HepG2 (cell line): Measurements from ENCODE around the gene MED23. TPM values are rescaled to one million over a fixed set of nuclear protein-coding genes. Genes with fewer than 3 reads are reported as not detected.
A peak's percentile ranks its signal among the peaks of the same experiment; 100 is the strongest.

Experiments used
- BCLAF1 ChIP-seq: fragments of 450-650 bp; IDR thresholded peaks from 2 replicates; pipeline ENCODE4 v1.6.1; 2017; ENCODE audit warnings: mild to moderate bottlenecking
- CENPX ChIP-seq: sonication (generic); formaldehyde crosslinking; IDR thresholded peaks from 2 replicates; pipeline ENCODE4 v1.9.0; 2021; ENCODE audit warnings: mild to moderate bottlenecking, missing genetic modification reagents, moderate library complexity
- CHD2 ChIP-seq: IDR thresholded peaks from 2 replicates; pipeline ENCODE4 v1.6.1; 2011; ENCODE audit warnings: low read depth, low read length, improper control_type of control experiment
- ELF3 ChIP-seq: IDR thresholded peaks from 2 replicates; pipeline ENCODE4 v1.6.1; 2016; ENCODE audit warnings: missing genetic modification reagents, missing compliant biosample characterization
- ERF ChIP-seq: IDR thresholded peaks from 2 replicates; pipeline ENCODE4 v1.6.1; 2018; ENCODE audit warnings: missing biosample characterization, missing genetic modification reagents
- FOXP1 ChIP-seq, 2 experiments: fragments of 450-650 bp in 1 of 2; IDR thresholded peaks; 2 replicates each; pipeline ENCODE4 v1.6.1; 2017 to 2018; ENCODE audit warnings: antibody characterized with exemption in 1 of 2
- MZF1 ChIP-seq: sonication (generic); formaldehyde crosslinking; IDR thresholded peaks from 2 replicates; pipeline ENCODE4 v1.8.1; 2023; ENCODE audit warnings: mild to moderate bottlenecking, missing genetic modification reagents, borderline replicate concordance
- NBN ChIP-seq: fragments of 450-650 bp; conservative IDR thresholded peaks from 2 replicates; pipeline ENCODE4 v1.6.1; 2017
- PBX2 ChIP-seq: IDR thresholded peaks from 2 replicates; pipeline ENCODE4 v1.6.1; 2016; ENCODE audit warnings: control low read depth
- POLR2AphosphoS2 ChIP-seq: IDR thresholded peaks from 2 replicates; pipeline ENCODE4 v1.6.1; 2011; ENCODE audit warnings: low read depth, low read length, improper control_type of control experiment
- SMAD3 ChIP-seq: sonication (generic); formaldehyde crosslinking; IDR thresholded peaks from 2 replicates; pipeline ENCODE4 v1.4.0; 2020; ENCODE audit warnings: missing genetic modification reagents
- TIGD3 ChIP-seq: sonication (generic); formaldehyde crosslinking; IDR thresholded peaks from 2 replicates; pipeline ENCODE4 v1.5.1; 2020; ENCODE audit warnings: mild to moderate bottlenecking, missing genetic modification reagents, borderline replicate concordance
- U2AF1 ChIP-seq: fragments of 200-400 bp; formaldehyde crosslinking; optimal IDR thresholded peaks from 2 replicates; pipeline ENCODE3; 2017; ENCODE audit warnings: mild to moderate bottlenecking, low read depth, low read length
- YY1 ChIP-seq: IDR thresholded peaks from 2 replicates; pipeline ENCODE4 v1.6.1; 2011; ENCODE audit warnings: low read length, low read depth, moderate library complexity, mild to moderate bottlenecking; ENCODE audit not compliant: insufficient read depth, insufficient replicate concordance
- ZKSCAN1 ChIP-seq: fragments of 150-350 bp; IDR thresholded peaks from 2 replicates; pipeline ENCODE4 v1.6.1; 2014; ENCODE audit warnings: low read length
- ZMYM4 ChIP-seq: sonication (generic); formaldehyde crosslinking; IDR thresholded peaks from 2 replicates; pipeline ENCODE4 v1.8.1; 2023; ENCODE audit warnings: mild to moderate bottlenecking, missing genetic modification reagents
- ZNF138 ChIP-seq: sonication (generic); formaldehyde crosslinking; IDR thresholded peaks from 2 replicates; pipeline ENCODE4 v1.5.0; 2020; ENCODE audit warnings: mild to moderate bottlenecking, low read depth, missing genetic modification reagents
- ZNF180 ChIP-seq: sonication (generic); formaldehyde crosslinking; IDR thresholded peaks from 2 replicates; pipeline ENCODE4 v1.4.0; 2020; ENCODE audit warnings: low read depth, missing genetic modification reagents, borderline replicate concordance
- ZNF224 ChIP-seq: sonication (generic); formaldehyde crosslinking; IDR thresholded peaks from 2 replicates; pipeline ENCODE4 v1.5.0; 2020; ENCODE audit warnings: mild to moderate bottlenecking, missing genetic modification reagents
- ZNF24 ChIP-seq: fragments of 450-650 bp; IDR thresholded peaks from 2 replicates; pipeline ENCODE4 v1.6.1; 2017; ENCODE audit warnings: antibody characterized with exemption, mild to moderate bottlenecking
- ZNF326 ChIP-seq: sonication (generic); formaldehyde crosslinking; IDR thresholded peaks from 2 replicates; pipeline ENCODE4 v1.4.0; 2020; ENCODE audit warnings: missing genetic modification reagents, borderline replicate concordance
- ZNF331 ChIP-seq: sonication (generic); formaldehyde crosslinking; IDR thresholded peaks from 2 replicates; pipeline ENCODE4 v1.4.0; 2020; ENCODE audit warnings: missing genetic modification reagents
- ZNF34 ChIP-seq: sonication (generic); formaldehyde crosslinking; IDR thresholded peaks from 2 replicates; pipeline ENCODE4 v1.4.0; 2020; ENCODE audit warnings: mild to moderate bottlenecking, missing genetic modification reagents, borderline replicate concordance
- ZNF343 ChIP-seq: sonication (generic); formaldehyde crosslinking; IDR thresholded peaks from 2 replicates; pipeline ENCODE4 v1.4.0; 2020; ENCODE audit warnings: mild to moderate bottlenecking, missing genetic modification reagents
- ZNF770 ChIP-seq: sonication (generic); formaldehyde crosslinking; IDR thresholded peaks from 2 replicates; pipeline ENCODE4 v1.5.0; 2020; ENCODE audit warnings: mild to moderate bottlenecking, missing genetic modification reagents
- polyA plus RNA-seq, 8 experiments: library from polyadenylated mRNA; depleted of rRNA in 3 of 8; stranded (reverse) in 7 of 8; unstranded in 1 of 8; fragments of >200 nt; fragmentation: Illumina TruSeq in 4 of 8; extraction: Trizol in 4 of 8; gene quantifications; 2 replicates each; pipeline versions ENCODE4 v1.2.1 to v1.2.3, GENCODE V29; 2011 to 2016; ENCODE audit warnings: low read depth in 4 of 8, missing spikeins in 1 of 8, mixed read lengths in 1 of 8; ENCODE audit not compliant: insufficient read depth in 1 of 8
- total RNA-seq, 5 experiments: library from RNA; depleted of rRNA; stranded (reverse); fragments of >200 nt; fragmentation: Illumina TruSeq; extraction: Trizol; gene quantifications; 2 replicates each; pipeline ENCODE4 v1.2.3, GENCODE V29; 2016; ENCODE audit warnings: low read depth in 1 of 5

MED23 gene
- total and polyA plus RNA-seq, 2 of the 13 experiments (the other 11 are each of a cell fraction or from before 2014, with no cell fraction given), result 34.9 to 50.5 TPM

GRCh38 chr6:131575834-131576478, 52.1 kb downstream of the MED23 start (continued):
- TF ChIP-seq ZNF224 (CRISPR knock-in tag) (no peak), PBX2 (CRISPR knock-in tag) (no peak), ERF (CRISPR knock-in tag) (no peak), POLR2AphosphoS2 (no peak), MZF1 (CRISPR knock-in tag) (no peak), ZNF138 (CRISPR knock-in tag) (no peak), TIGD3 (CRISPR knock-in tag) (no peak), ZNF180 (CRISPR knock-in tag) (no peak), ZMYM4 (CRISPR knock-in tag) (peak; percentile 71), ZNF24 (no peak), ZNF343 (no peak), FOXP1 (IDR thresholded peaks at IDR 0.05) (no peak), FOXP1 (CRISPR knock-in tag; IDR thresholded peaks at IDR 0.05) (peak; percentile 86; the same call in 1 of the 2 replicates), ZNF770 (CRISPR knock-in tag) (no peak), ZNF34 (CRISPR knock-in tag) (no peak), CENPX (no peak), ZKSCAN1 (no peak), ZNF326 (CRISPR knock-in tag) (no peak), YY1 (no peak), CHD2 (no peak), BCLAF1 (no peak), SMAD3 (CRISPR knock-in tag) (no peak), NBN (no peak), ZNF331 (CRISPR knock-in tag) (peak; percentile 83), U2AF1 (no peak), ELF3 (no peak; the same call in 1 of the 2 replicates)
